ENCODE measurements around the gene OLR1. TPM values are rescaled to one million over a fixed set of nuclear protein-coding genes. Genes with fewer than 3 reads are reported as not detected.
A peak's percentile ranks its signal among the peaks of the same experiment; 100 is the strongest.
"Not testable (repeated sequence)": the region's sequence is repeated elsewhere in the genome, so short reads cannot be mapped to it uniquely, and the experiment has no call there.

Gene OLR1
- not detected in 2 replicates for total RNA-seq
- long read RNA-seq = 0 reads

DNA sequence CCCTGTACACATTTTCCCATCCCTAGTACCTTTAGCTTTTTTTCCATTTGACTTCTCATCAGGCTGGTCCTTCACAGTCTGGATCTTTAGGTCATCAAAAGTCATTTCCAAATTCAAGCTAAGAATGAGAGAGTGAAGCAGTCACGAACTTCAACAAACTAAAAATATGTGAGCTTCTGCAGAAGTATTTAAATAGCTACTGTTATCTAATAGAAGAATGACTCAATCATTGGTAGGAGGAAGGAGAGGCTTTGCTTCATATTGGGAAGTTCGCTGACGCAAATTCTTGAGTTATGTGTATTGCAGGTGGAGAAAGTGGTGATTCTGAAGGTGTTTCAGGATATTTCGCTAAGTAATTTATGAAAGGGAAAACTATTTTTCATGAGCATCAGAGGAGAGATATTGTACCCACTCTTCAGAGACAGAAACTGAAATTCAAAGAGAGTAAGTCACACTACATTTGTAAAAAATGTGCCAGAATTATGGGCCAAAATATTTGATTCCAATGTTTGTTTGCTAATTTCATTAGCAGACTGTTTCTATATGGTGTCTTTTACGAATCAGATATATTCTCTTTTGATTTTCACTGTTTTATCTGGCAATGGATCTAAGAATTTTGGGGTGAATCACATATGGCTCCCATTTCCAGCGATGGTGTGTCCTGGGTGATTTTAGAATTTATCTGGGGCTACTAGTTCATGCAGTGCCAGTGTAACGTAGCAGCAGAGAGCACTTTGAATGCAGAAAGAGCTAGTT, at the start of gene OLR1:
TSS of gene OLR1 (minus strand) at position 160 of the 756 bp plus-strand sequence. CDS start at position 105, 55 bp downstream.
- no peak within 1 kb of the TSS for H3K4me3 Mint-ChIP-seq (ENCODE audit: low read depth)
- H3K27me3 Mint-ChIP-seq = no peaks in the 10 kb centered on the region
- H3K27ac Mint-ChIP-seq = no peak within 1 kb of the TSS
- no peak for DNase-seq (ENCODE audit: low spot score, unreplicated experiment)
- H3K36me3 Mint-ChIP-seq (ENCODE audit: insufficient read depth) = no peaks in the 10 kb centered on the region
- no peaks in the 10 kb centered on the region for H3K9me3 Mint-ChIP-seq (ENCODE audit: low read depth)
- peaks cover 9% of the 10 kb centered on the region for H3K4me1 Mint-ChIP-seq (ENCODE audit: low read depth)
- TF ChIP-seq, protein P1, sequence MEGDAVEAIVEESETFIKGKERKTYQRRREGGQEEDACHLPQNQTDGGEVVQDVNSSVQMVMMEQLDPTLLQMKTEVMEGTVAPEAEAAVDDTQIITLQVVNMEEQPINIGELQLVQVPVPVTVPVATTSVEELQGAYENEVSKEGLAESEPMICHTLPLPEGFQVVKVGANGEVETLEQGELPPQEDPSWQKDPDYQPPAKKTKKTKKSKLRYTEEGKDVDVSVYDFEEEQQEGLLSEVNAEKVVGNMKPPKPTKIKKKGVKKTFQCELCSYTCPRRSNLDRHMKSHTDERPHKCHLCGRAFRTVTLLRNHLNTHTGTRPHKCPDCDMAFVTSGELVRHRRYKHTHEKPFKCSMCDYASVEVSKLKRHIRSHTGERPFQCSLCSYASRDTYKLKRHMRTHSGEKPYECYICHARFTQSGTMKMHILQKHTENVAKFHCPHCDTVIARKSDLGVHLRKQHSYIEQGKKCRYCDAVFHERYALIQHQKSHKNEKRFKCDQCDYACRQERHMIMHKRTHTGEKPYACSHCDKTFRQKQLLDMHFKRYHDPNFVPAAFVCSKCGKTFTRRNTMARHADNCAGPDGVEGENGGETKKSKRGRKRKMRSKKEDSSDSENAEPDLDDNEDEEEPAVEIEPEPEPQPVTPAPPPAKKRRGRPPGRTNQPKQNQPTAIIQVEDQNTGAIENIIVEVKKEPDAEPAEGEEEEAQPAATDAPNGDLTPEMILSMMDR (IDR thresholded peaks at IDR 0.05; ENCODE audit: unreplicated experiment) = no peak

DNA sequence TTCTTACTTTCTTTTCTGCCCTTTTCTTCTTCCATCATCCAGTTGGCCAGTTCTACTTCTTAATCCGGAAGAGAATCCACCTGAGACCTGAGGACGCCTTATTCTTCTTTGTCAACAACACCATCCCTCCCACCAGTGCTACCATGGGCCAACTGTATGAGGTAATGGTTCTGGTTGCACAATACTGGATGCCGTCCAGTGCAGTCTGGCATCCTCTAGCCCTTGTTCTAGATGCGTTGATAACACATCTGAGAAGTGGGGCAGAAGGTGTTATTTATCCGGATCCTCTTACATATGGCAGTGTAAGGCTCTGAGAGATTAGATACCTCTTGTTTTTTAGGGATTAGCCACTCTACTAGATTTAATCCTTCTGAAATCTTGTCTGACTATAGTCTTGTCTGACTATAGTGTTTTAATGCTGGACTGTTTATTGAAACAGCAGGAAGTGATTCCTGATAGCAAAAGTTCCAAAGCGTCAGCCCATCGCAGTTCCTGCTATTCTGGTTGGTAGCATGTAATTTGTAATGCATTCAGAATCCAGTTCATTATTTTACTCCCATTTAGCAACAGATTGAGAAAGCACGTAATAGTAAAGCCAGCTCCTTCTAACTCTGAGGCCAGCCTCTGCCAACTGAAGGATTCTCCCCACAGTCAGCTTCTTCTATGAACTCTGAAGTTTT, 48.6 kb upstream of the OLR1 start:
- H3K9me3 Mint-ChIP-seq (ENCODE audit: low read depth) = peaks cover 3% of the 10 kb centered on the region
- H3K4me1 Mint-ChIP-seq (ENCODE audit: low read depth) = peaks cover 2% of the 10 kb centered on the region
- H3K27me3 Mint-ChIP-seq = no peaks in the 10 kb centered on the region
- H3K27ac Mint-ChIP-seq = no peak overlapping the region
- TF ChIP-seq, protein P1 (IDR thresholded peaks at IDR 0.05; ENCODE audit: unreplicated experiment) = no peak
- no peak overlapping the region for H3K4me3 Mint-ChIP-seq (ENCODE audit: low read depth)
- no peak for DNase-seq (ENCODE audit: low spot score, unreplicated experiment)
- H3K36me3 Mint-ChIP-seq (ENCODE audit: insufficient read depth) = peaks cover 50% of the 10 kb centered on the region

- Mint-ChIP-seq H3K27ac (peak overlapping the region; percentile 50), H3K36me3 (ENCODE audit: insufficient read depth) (peaks cover 34% of the 10 kb centered on the region), H3K27me3 (no peaks in the 10 kb centered on the region), H3K4me1 (ENCODE audit: low read depth) (peaks cover 16% of the 10 kb centered on the region), H3K9me3 (ENCODE audit: low read depth) (no peaks in the 10 kb centered on the region), H3K4me3 (ENCODE audit: low read depth) (no peak overlapping the region)
- no peak for DNase-seq (ENCODE audit: low spot score, unreplicated experiment)
- TF ChIP-seq, protein P1 (IDR thresholded peaks at IDR 0.05; ENCODE audit: unreplicated experiment) = no peak
These were observed 46.1 kb upstream of the OLR1 start for GRCh38 chr12:10218021-10218420.

GRCh38 chr12:10215946-10216345, 44.0 kb upstream of the OLR1 start:
- Mint-ChIP-seq H3K36me3 (ENCODE audit: insufficient read depth) (peaks cover 14% of the 10 kb centered on the region), H3K4me1 (ENCODE audit: low read depth) (peaks cover 23% of the 10 kb centered on the region)
- not testable (repeated sequence) for H3K27ac Mint-ChIP-seq; H3K4me3 Mint-ChIP-seq (ENCODE audit: low read depth); H3K27me3 Mint-ChIP-seq; H3K9me3 Mint-ChIP-seq (ENCODE audit: low read depth); DNase-seq (ENCODE audit: low spot score, unreplicated experiment)

DNA sequence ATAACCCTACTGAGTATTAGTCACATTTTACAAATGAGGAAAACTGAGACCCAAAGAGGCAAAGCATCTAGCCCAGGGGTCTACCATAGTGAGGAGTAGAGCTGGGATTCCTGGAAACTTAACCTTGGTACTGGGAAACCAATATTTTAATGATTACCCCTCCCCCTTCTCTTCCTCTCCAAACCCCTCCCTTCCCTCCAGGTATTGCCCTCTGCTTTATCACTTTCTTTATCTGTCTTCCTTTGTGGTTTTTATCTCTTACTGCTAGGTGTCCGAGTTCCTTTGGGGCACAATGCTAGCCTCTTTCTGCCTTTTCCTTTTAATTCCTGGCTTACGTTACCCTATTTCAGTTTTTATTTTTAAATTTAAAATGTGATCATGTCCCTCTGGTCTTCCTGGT, 43.5 kb upstream of the OLR1 start:
- TF ChIP-seq, protein P1 (IDR thresholded peaks at IDR 0.05; ENCODE audit: unreplicated experiment) = no peak
- peaks cover 9% of the 10 kb centered on the region for H3K36me3 Mint-ChIP-seq (ENCODE audit: insufficient read depth)
- no peak for DNase-seq (ENCODE audit: low spot score, unreplicated experiment)
- H3K27ac Mint-ChIP-seq = peak overlapping the region; percentile 100
- no peaks in the 10 kb centered on the region for H3K27me3 Mint-ChIP-seq
- H3K4me3 Mint-ChIP-seq (ENCODE audit: low read depth) = peak overlapping the region; percentile 89
- no peaks in the 10 kb centered on the region for H3K9me3 Mint-ChIP-seq (ENCODE audit: low read depth)
- H3K4me1 Mint-ChIP-seq (ENCODE audit: low read depth) = peaks cover 23% of the 10 kb centered on the region

All from progenitor cell of endocrine pancreas (in vitro differentiated cells).